ENCODE data around the gene EXOC6B.

The EXOC6B gene

GRCh38 chr2:72825257-72826155, at the start of gene EXOC6B:
Gene EXOC6B, minus strand, starts transcription at chr2:72826033.
- no peaks in the 10 kb centered on the region for H3K9me3 Mint-ChIP-seq
- peaks cover 44% of the 10 kb centered on the region for H3K4me1 Mint-ChIP-seq
- peaks cover 7% of the 10 kb centered on the region for H3K36me3 Mint-ChIP-seq
- H3K27me3 Mint-ChIP-seq, result peaks cover 9% of the 10 kb centered on the region
- H3K27ac Mint-ChIP-seq, result peak within 1 kb of the TSS; percentile 62
- H3K4me3 Mint-ChIP-seq, result peak within 1 kb of the TSS; percentile 90
- ATAC-seq, result peak; percentile 91

- peaks cover 49% of the 10 kb centered on the region for H3K27me3 Mint-ChIP-seq
- no peak overlapping the region for H3K4me3 Mint-ChIP-seq
- H3K36me3 Mint-ChIP-seq, result no peaks in the 10 kb centered on the region
- H3K9me3 Mint-ChIP-seq, result peaks cover 7% of the 10 kb centered on the region
- H3K4me1 Mint-ChIP-seq, result no peaks in the 10 kb centered on the region
- ATAC-seq, result no peak
- no peak overlapping the region for H3K27ac Mint-ChIP-seq
Measured at GRCh38 chr2:72871880-72872279, 46.0 kb upstream of the EXOC6B start.

DNA sequence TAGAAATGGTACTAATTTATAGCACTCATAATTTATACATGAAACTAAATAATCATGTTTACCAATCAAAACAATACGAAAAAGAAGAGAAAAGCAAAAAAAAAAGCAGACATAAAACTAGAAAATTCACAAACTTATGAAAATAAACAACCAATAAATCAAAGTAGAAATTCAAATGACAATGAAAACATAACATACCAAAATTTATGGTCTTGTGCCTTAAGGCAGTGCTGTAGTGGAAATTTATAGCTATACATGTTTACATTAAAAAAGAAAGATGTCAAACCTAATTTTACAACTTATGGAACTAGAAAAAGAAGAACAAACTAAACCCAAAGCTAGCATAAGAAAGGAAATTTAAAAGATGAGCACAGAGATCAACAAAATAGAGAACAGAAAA, 45.2 kb upstream of the EXOC6B start:
- Mint-ChIP-seq H3K36me3 (no peaks in the 10 kb centered on the region), H3K4me1 (no peaks in the 10 kb centered on the region), H3K4me3 (no peak overlapping the region), H3K27me3 (peaks cover 49% of the 10 kb centered on the region), H3K27ac (no peak overlapping the region), H3K9me3 (peaks cover 7% of the 10 kb centered on the region)
- ATAC-seq, result no peak

GRCh38 chr2:72864500-72864899, 38.7 kb upstream of the EXOC6B start:
- Mint-ChIP-seq H3K36me3 (no peaks in the 10 kb centered on the region), H3K27me3 (peaks cover 64% of the 10 kb centered on the region), H3K4me3 (no peak overlapping the region), H3K9me3 (no peaks in the 10 kb centered on the region), H3K4me1 (peaks cover 20% of the 10 kb centered on the region), H3K27ac (no peak overlapping the region)
- ATAC-seq, result peak; percentile 53

DNA sequence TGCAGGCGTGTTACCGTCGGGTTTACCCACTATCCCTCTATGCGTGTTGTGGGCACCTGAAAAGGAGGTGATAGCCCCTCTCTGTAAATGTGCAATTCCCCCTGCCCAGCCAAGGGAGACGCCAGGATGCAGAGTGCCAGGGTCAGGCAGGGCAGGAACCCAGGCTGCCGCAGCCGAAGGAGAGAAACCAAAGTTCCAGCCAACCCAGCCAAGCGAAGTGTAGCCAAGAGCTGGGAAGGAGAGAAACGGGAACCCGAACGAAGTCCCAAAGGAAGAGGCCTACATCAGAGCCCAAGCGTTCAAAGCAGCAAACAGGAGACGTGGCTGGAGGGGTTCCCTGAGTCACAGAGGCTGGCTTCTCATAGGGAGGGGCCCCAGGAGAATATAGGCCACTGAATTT, 37.2 kb upstream of the EXOC6B start:
- H3K4me3 Mint-ChIP-seq, result peak overlapping the region; percentile 66
- peaks cover 56% of the 10 kb centered on the region for H3K27me3 Mint-ChIP-seq
- H3K36me3 Mint-ChIP-seq, result no peaks in the 10 kb centered on the region
- no peak for ATAC-seq
- H3K27ac Mint-ChIP-seq, result no peak overlapping the region
- peaks cover 20% of the 10 kb centered on the region for H3K4me1 Mint-ChIP-seq
- no peaks in the 10 kb centered on the region for H3K9me3 Mint-ChIP-seq

GRCh38 chr2:72862239-72862988, 36.6 kb upstream of the EXOC6B start:
- peak; percentile 92 for ATAC-seq
- Mint-ChIP-seq H3K36me3 (no peaks in the 10 kb centered on the region), H3K4me1 (peaks cover 20% of the 10 kb centered on the region), H3K4me3 (peak overlapping the region; percentile 66), H3K27ac (peak overlapping the region; percentile 53), H3K27me3 (peaks cover 62% of the 10 kb centered on the region), H3K9me3 (no peaks in the 10 kb centered on the region)

GRCh38 chr2:72859831-72860262, 34.0 kb upstream of the EXOC6B start:
- no peak overlapping the region for H3K27ac Mint-ChIP-seq
- H3K4me1 Mint-ChIP-seq, result peaks cover 20% of the 10 kb centered on the region
- ATAC-seq, result peak; percentile 79

GRCh38 chr2:72851333-72851732, 25.5 kb upstream of the EXOC6B start:
- H3K4me3 Mint-ChIP-seq, result no peak overlapping the region
- H3K9me3 Mint-ChIP-seq, result no peaks in the 10 kb centered on the region
- H3K36me3 Mint-ChIP-seq, result no peaks in the 10 kb centered on the region
- H3K27ac Mint-ChIP-seq, result no peak overlapping the region
- no peaks in the 10 kb centered on the region for H3K4me1 Mint-ChIP-seq
- H3K27me3 Mint-ChIP-seq, result peaks cover 28% of the 10 kb centered on the region
- ATAC-seq, result no peak

More at GRCh38 chr2:72859831-72860262, 34.0 kb upstream of the EXOC6B start:
- no peak overlapping the region for H3K4me3 Mint-ChIP-seq
- H3K36me3 Mint-ChIP-seq, result no peaks in the 10 kb centered on the region
- H3K9me3 Mint-ChIP-seq, result no peaks in the 10 kb centered on the region
- H3K27me3 Mint-ChIP-seq, result peaks cover 71% of the 10 kb centered on the region

DNA sequence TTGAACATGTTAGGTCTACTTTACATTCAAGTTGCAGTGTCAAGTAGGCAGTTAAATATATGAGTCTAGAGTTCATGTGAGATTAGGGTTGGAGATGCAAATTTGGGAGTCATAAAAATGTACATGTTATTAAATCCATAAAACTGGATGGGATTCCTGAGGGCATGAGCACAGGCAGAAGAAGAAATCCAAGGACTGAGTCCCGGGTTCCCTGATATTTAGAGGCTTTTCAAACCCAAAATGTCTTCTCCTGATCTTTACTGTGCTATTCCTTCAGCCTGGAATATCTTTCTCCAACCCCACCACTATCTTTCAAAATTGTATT, 23.3 kb upstream of the EXOC6B start:
- ATAC-seq, result no peak
- peaks cover 8% of the 10 kb centered on the region for H3K27me3 Mint-ChIP-seq
- H3K4me3 Mint-ChIP-seq, result no peak overlapping the region
- H3K9me3 Mint-ChIP-seq, result no peaks in the 10 kb centered on the region
- H3K27ac Mint-ChIP-seq, result no peak overlapping the region
- H3K4me1 Mint-ChIP-seq, result no peaks in the 10 kb centered on the region
- H3K36me3 Mint-ChIP-seq, result no peaks in the 10 kb centered on the region

GRCh38 chr2:72848436-72849137, 22.8 kb upstream of the EXOC6B start:
- no peak overlapping the region for H3K4me3 Mint-ChIP-seq
- no peaks in the 10 kb centered on the region for H3K36me3 Mint-ChIP-seq
- no peaks in the 10 kb centered on the region for H3K9me3 Mint-ChIP-seq
- ATAC-seq, result no peak
- H3K4me1 Mint-ChIP-seq, result no peaks in the 10 kb centered on the region
- peaks cover 8% of the 10 kb centered on the region for H3K27me3 Mint-ChIP-seq
- H3K27ac Mint-ChIP-seq, result no peak overlapping the region

- no peak overlapping the region for H3K27ac Mint-ChIP-seq
- no peaks in the 10 kb centered on the region for H3K9me3 Mint-ChIP-seq
- no peak overlapping the region for H3K4me3 Mint-ChIP-seq
- no peaks in the 10 kb centered on the region for H3K36me3 Mint-ChIP-seq
- no peak for ATAC-seq
- H3K27me3 Mint-ChIP-seq, result peaks cover 8% of the 10 kb centered on the region
- H3K4me1 Mint-ChIP-seq, result no peaks in the 10 kb centered on the region
Measured at GRCh38 chr2:72847534-72848315, 21.9 kb upstream of the EXOC6B start.

DNA sequence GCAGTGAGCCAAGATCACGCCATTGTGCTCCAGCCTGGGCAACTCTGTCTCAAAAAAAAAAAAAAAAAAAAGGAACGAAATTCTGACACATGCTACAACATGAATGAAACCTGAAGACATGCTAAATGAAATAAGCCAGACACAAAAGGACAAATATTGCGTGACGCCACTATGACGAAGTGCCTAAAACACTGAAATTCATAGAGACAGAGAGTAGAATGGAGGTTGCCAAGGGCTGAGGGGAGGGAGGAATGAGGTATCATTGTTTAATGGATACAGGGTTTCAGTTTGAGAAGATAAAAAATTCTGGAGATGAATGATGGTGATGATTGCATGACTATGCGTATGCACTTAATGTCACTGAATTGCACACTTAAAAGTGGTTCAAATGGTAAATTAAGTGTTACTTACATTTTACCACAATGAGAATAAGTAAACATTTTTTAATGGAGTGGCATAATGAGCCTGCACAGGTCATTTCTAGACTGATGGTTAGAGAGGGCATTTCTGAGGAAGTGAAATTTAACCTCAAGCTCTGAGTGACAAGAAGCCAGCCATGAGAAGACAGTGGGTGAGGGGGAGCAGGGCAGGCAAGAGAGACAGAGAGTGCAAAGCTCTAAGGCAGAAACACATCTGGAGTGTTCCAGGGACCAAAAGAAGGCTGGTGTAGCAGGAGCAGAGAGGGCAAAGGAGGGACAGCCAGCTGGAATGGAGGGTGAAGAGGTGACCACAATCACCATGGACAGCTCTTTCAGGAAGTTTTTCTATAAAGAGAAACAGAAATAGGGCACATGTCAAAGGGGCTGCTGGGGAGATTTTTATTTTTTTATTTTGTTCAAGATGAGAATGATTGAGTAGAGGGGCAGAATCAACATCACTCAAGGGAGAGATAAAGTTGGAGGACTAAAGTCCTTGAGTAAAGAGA, 20.6 kb upstream of the EXOC6B start:
- peak; percentile 95 for ATAC-seq
- Mint-ChIP-seq H3K27ac (no peak overlapping the region), H3K36me3 (no peaks in the 10 kb centered on the region), H3K9me3 (no peaks in the 10 kb centered on the region), H3K4me1 (no peaks in the 10 kb centered on the region), H3K4me3 (no peak overlapping the region), H3K27me3 (peaks cover 20% of the 10 kb centered on the region)

DNA sequence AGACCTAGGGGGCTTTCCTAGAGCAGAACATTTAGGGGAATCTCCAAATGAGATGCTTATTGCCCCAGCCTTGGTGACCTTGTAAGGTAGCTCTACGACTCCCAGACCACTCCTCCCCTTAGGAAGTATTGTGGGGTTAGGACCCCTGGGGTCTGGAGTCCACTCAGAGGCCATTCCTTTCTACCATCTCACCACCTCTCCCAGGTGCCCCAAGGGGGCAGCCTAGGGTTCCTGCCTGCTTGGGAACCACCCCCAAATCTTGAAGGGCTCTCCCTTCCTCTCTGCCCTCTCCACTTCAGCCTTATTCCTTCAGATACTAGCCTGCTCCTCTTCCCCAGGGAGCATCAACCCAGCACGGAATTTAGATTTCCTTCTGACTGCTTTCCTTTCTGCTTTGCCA, 17.5 kb upstream of the EXOC6B start:
- no peak overlapping the region for H3K4me3 Mint-ChIP-seq
- H3K4me1 Mint-ChIP-seq, result no peaks in the 10 kb centered on the region
- no peak for ATAC-seq
- H3K27me3 Mint-ChIP-seq, result peaks cover 33% of the 10 kb centered on the region
- no peaks in the 10 kb centered on the region for H3K36me3 Mint-ChIP-seq
- no peak overlapping the region for H3K27ac Mint-ChIP-seq
- no peaks in the 10 kb centered on the region for H3K9me3 Mint-ChIP-seq

Data from stimulated activated memory B cell treated with anti-CD40 and anti-IgM and Interleukin-4, amounts not matched to agents 10 μg/mL and 1 μg/mL and 100 μg/mL, for 72 hours (primary cell).